ENCODE results near the gene BACE1.

The BACE1 gene

GRCh38 chr11:117305145-117305544, 10.9 kb downstream of the BACE1 start:
- DNase-seq = no peak

GRCh38 chr11:117303646-117304315, 12.3 kb downstream of the BACE1 start:
- DNase-seq = no peak

- DNase-seq = peak; percentile 89
These were observed 13.0 kb downstream of the BACE1 start for GRCh38 chr11:117303101-117303500.

- no peak for DNase-seq
These were observed 13.8 kb downstream of the BACE1 start for GRCh38 chr11:117302228-117302627.

- no peak for DNase-seq
These were observed 15.3 kb downstream of the BACE1 start for GRCh38 chr11:117300773-117301172.

- DNase-seq = no peak
These were observed 15.8 kb downstream of the BACE1 start for GRCh38 chr11:117300283-117300663.

GRCh38 chr11:117299351-117300282, 16.4 kb downstream of the BACE1 start:
- no peak for DNase-seq

GRCh38 chr11:117298195-117298594, 17.9 kb downstream of the BACE1 start:
- no peak for DNase-seq

- no peak for DNase-seq
These were observed 19.2 kb downstream of the BACE1 start for GRCh38 chr11:117296881-117297280.

GRCh38 chr11:117295438-117296137, 20.5 kb downstream of the BACE1 start:
- DNase-seq = no peak

- DNase-seq = no peak
These were observed 23.4 kb downstream of the BACE1 start for GRCh38 chr11:117292616-117293015.

GRCh38 chr11:117290809-117291396, 25.2 kb downstream of the BACE1 start, which contains the start of gene BACE1-AS:
Gene BACE1-AS, plus strand, starts transcription at chr11:117291346.
- DNase-seq = no peak

GRCh38 chr11:117289795-117290194, 26.3 kb downstream of the BACE1 start:
- no peak for DNase-seq

GRCh38 chr11:117287668-117288067, 28.4 kb downstream of the BACE1 start:
- DNase-seq = no peak

- DNase-seq = no peak
These were observed 29.5 kb downstream of the BACE1 start for GRCh38 chr11:117286588-117286987.

- no peak for DNase-seq
These were observed 32.0 kb downstream of the BACE1 start for GRCh38 chr11:117284053-117284452.

- DNase-seq = no peak
These were observed 33.1 kb downstream of the BACE1 start for GRCh38 chr11:117282956-117283355.

- DNase-seq = no peak
These were observed 34.2 kb downstream of the BACE1 start for GRCh38 chr11:117281869-117282268.

GRCh38 chr11:117281159-117281558, 34.9 kb downstream of the BACE1 start:
- no peak for DNase-seq

- no peak for DNase-seq
These were observed 36.2 kb downstream of the BACE1 start for GRCh38 chr11:117279711-117280376.

GRCh38 chr11:117278347-117278746, 37.7 kb downstream of the BACE1 start:
- DNase-seq = no peak

- no peak for DNase-seq
These were observed 42.3 kb downstream of the BACE1 start for GRCh38 chr11:117273550-117274289.
